Body of pancreas (tissue), 4 donors: ENCODE measurements around the gene MYO5B. TPM values are rescaled to one million over a fixed set of nuclear protein-coding genes. Genes with fewer than 3 reads are reported as not detected.

Source experiments
- ATAC-seq: fragments of 150-250 bp; one replicate; pipeline ENCODE4 v1.9.1; 2016
- DNase-seq, 4 donors: peaks; one replicate each; pipeline ENCODE4 v3.0.0-alpha.2; 2019
- H3K27ac ChIP-seq, 4 donors: fragments of 200-600 bp; sonication (generic); 1 replicate in 3 of 4; 2 replicates in 1 of 4; pipeline versions ENCODE4 v1.5.1 to v1.6.1; 2016 to 2019; ENCODE audit warnings: mild to moderate bottlenecking in 1 of 4, mixed read lengths in 1 of 4, moderate library complexity in 1 of 4
- H3K27me3 ChIP-seq, 2 donors: fragments of 200-600 bp; sonication (generic); one replicate each; pipeline ENCODE4 v1.6.0; 2016; ENCODE audit warnings: mild to moderate bottlenecking in 1 of 2
- H3K36me3 ChIP-seq, 2 donors: fragments of 200-600 bp; sonication (generic); replicated peaks in 1 of 2; 2 replicates each; pipeline ENCODE4 v1.5.1; 2016; ENCODE audit warnings: low read depth in 2 of 2; ENCODE audit not compliant: insufficient read depth in 1 of 2
- H3K4me1 ChIP-seq: fragments of 200-600 bp; sonication (generic); one replicate; pipeline ENCODE4 v1.6.0; 2016
- H3K4me3 ChIP-seq, 2 donors: fragments of 200-600 bp; sonication (generic); 1 replicate in 1 of 2; 2 replicates in 1 of 2; pipeline ENCODE4 v1.5.1; 2016 to 2019
- H3K9me3 ChIP-seq, 3 donors: fragments of 200-600 bp; sonication (generic); 1 replicate in 2 of 3; 2 replicates in 1 of 3; pipeline ENCODE4 v1.5.1; 2016
- POLR2A ChIP-seq, 3 donors: fragments of 450-650 bp; IDR thresholded peaks; one replicate each; pipeline ENCODE4 v1.6.1; 2016; ENCODE audit warnings: antibody characterized with exemption in 3 of 3, mild to moderate bottlenecking in 2 of 3
- WGBS, 2 donors: methylation state at CpG; one replicate each; pipeline ENCODE4 v1.1.5; 2017; 5-methylcytosine and 5-hydroxymethylcytosine counted together
- intact Hi-C: fragments of 100-400 bp; cut with DNase I; formaldehyde crosslinking; loops from one replicate; pipeline ENCODE4 v1.15.1; 2023
- total RNA-seq, 2 donors: library from RNA; depleted of rRNA; stranded (reverse); fragments of >200 nt; gene quantifications; one replicate each; pipeline ENCODE4 v1.1.0, GENCODE V29; 2016
- TF ChIP-seq, protein P1 (sequence below), 7 experiments: fragments of 450-650 bp in 4 of 7; fragments of 200-600 bp in 3 of 7; sonication (generic) in 3 of 7; IDR thresholded peaks; one replicate each; pipeline ENCODE4 v1.5.1; 2016 to 2019; ENCODE audit warnings: antibody characterized with exemption in 7 of 7

MYO5B gene
- total RNA-seq, 2 donors from 2014 or later, result 17.1 to 18.2 TPM

DNA sequence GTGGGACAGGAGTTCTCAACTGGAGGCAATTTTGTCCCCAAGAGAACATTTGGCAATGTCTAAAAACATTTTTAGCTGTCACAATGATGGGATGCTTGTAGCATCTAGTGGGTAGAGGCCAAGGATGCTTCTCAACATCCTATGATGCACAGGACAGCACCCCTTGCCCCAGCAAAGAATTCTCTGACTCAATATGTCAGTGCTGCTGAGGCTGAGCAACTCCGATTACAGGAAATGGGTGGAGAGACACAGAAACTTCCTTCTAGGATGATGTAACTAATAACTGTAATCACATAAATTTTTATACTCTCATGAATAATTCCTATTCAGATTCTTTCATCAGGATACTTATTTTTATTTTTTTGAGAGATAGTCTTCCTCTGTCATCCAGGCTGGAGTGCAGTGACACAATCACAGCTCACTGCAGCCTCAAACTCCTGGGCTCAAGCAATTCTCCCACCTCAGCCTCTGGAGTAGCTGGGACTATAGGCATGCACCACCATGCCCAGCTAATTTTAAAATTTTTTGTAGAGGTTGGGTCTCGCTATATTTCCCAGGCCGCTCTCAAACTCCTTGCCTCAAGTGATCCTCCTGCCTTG is 261.3 kb downstream of the MYO5B start:
- Histone ChIP-seq H3K27ac (no peak overlapping the region), H3K27me3 (no peaks in the 10 kb centered on the region), H3K36me3 (no peaks in the 10 kb centered on the region), H3K4me1 (no peaks in the 10 kb centered on the region), H3K4me3 (no peak overlapping the region), H3K9me3 (no peaks in the 10 kb centered on the region)
- TF ChIP-seq POLR2A (IDR thresholded peaks at IDR 0.05), result no peak
- TF ChIP-seq, protein P1, sequence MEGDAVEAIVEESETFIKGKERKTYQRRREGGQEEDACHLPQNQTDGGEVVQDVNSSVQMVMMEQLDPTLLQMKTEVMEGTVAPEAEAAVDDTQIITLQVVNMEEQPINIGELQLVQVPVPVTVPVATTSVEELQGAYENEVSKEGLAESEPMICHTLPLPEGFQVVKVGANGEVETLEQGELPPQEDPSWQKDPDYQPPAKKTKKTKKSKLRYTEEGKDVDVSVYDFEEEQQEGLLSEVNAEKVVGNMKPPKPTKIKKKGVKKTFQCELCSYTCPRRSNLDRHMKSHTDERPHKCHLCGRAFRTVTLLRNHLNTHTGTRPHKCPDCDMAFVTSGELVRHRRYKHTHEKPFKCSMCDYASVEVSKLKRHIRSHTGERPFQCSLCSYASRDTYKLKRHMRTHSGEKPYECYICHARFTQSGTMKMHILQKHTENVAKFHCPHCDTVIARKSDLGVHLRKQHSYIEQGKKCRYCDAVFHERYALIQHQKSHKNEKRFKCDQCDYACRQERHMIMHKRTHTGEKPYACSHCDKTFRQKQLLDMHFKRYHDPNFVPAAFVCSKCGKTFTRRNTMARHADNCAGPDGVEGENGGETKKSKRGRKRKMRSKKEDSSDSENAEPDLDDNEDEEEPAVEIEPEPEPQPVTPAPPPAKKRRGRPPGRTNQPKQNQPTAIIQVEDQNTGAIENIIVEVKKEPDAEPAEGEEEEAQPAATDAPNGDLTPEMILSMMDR (IDR thresholded peaks at IDR 0.05), result no peak
- DNase-seq (no peak), ATAC-seq (no peak)
- 88 to 92% methylated on average over 3 of the region's 3 CpGs for WGBS, 2 donors
- intact Hi-C loops, result no loop called here

DNA sequence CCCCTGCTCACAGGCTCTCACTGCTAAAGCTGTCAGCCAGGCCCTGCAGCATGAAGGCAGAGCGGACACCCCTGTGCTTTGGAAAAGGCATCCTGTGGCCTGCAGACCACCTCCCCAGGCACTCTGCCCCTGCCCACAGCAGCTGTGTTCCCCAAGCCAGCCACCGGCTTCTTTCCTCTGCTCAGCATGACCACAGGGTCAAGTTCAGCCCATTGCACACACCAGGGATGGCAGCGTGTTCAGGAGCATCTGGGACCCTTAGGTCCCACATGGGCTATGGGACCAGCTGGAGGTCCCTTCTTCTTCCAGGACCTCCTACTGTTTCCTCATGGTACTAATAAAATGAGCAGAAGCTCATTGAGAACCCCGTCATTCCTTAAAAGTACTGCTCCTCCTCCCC is 263.2 kb downstream of the MYO5B start:
- ATAC-seq (no peak), DNase-seq (no peak)
- intact Hi-C loops, result no loop called here
- Histone ChIP-seq H3K4me3 (no peak overlapping the region), H3K27me3 (no peaks in the 10 kb centered on the region), H3K9me3 (no peaks in the 10 kb centered on the region), H3K36me3 (no peaks in the 10 kb centered on the region), H3K4me1 (no peaks in the 10 kb centered on the region), H3K27ac (no peak overlapping the region)
- WGBS, 2 donors, result 89 to 94% methylated on average over 4 of the region's 4 CpGs
- no peak for TF ChIP-seq POLR2A (IDR thresholded peaks at IDR 0.05)
- TF ChIP-seq, protein P1 (IDR thresholded peaks at IDR 0.05), result no peak

DNA sequence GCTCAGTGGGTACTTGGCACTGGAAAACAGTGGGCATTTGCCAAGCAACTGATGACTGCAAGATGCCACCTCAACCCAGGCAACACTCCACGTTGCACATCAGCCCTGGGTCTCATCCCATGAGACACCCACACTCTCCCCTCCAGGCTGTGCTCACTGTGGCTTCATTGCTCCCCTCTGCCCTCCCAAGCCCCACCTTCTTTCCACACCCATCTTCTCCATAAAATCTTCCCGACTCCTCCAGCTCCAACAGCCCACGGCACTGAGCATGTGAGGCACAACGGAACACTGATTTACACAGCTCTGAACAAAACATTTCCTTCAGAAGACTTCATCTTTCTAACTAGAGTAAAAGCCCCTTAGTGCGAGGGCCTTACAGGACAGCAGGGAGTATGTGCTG is 263.8 kb downstream of the MYO5B start:
- DNase-seq, result no peak
- no peak overlapping the region for H3K27ac ChIP-seq
- intact Hi-C loops, result no loop called here
- TF ChIP-seq, protein P1 (IDR thresholded peaks at IDR 0.05), result no peak
- TF ChIP-seq POLR2A (IDR thresholded peaks at IDR 0.05), result no peak
- H3K4me3 ChIP-seq, result no peak overlapping the region
- H3K27me3 ChIP-seq, result no peaks in the 10 kb centered on the region
- no peak for ATAC-seq
- H3K36me3 ChIP-seq, result no peaks in the 10 kb centered on the region
- 82 to 95% methylated on average over 5 of the region's 5 CpGs for WGBS, 2 donors
- H3K9me3 ChIP-seq, result no peaks in the 10 kb centered on the region
- no peaks in the 10 kb centered on the region for H3K4me1 ChIP-seq

DNA sequence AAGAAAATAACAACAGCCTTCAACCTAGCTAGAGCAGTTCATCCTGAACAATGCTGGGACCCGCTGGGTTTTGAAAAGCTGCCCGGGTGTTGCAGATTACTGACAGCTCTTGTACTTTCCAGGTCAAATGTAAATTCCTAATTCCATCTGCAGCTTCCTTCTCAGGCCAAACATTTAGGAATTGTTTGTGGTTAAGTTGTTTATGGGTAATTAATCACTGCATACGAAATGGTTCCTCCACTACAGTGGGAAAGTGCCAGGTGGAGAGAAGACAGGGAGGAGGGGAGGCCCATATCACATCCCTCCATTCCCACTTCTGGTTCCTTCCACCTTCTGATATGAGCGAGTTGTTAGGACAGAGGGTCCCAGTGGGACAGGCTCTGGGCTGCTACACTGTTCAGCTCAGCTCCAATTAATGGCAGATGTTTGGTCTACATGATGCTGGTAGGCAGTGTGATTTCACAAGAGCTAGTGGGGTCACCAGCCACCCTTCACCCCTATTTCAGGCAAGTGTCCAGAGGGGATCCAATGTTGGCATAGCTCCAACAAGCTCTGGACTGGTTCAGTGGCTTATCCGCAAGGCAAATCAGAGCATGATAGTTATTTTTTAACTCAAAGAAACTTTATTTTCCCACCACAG is 268.7 kb downstream of the MYO5B start:
- no peaks in the 10 kb centered on the region for H3K9me3 ChIP-seq
- DNase-seq (no peak), ATAC-seq (no peak)
- H3K4me3 ChIP-seq, result no peak overlapping the region
- no peaks in the 10 kb centered on the region for H3K4me1 ChIP-seq
- no peak overlapping the region for H3K27ac ChIP-seq
- intact Hi-C loops, result no loop called here
- TF ChIP-seq, protein P1 (IDR thresholded peaks at IDR 0.05), result no peak
- no peak for TF ChIP-seq POLR2A (IDR thresholded peaks at IDR 0.05)
- WGBS, 2 donors, result 73 to 75% methylated on average over 4 to 5 of the region's 5 CpGs
- H3K27me3 ChIP-seq, result no peaks in the 10 kb centered on the region
- no peaks in the 10 kb centered on the region for H3K36me3 ChIP-seq
